SK-N-SH (cell line): Measurements from ENCODE around the gene SKA1. TPM values are rescaled to one million over a fixed set of nuclear protein-coding genes. Genes with fewer than 3 reads are reported as not detected.

Experiments used
- CTCF ChIA-PET: fragments of 300-600, 350-600 bp; formaldehyde crosslinking; extraction: SDS; loops from one replicate; lab custom pipeline; 2021; lab: Yijun Ruan, JAX
- POLR2A ChIA-PET: fragments of 350-600 bp; sonication (Branson Sonifier 250); formaldehyde crosslinking; extraction: SDS; loops from one replicate; lab custom pipeline; 2020; ENCODE audit warnings: antibody characterized with exemption, inconsistent platforms; lab: Yijun Ruan, JAX
- DNase-seq: peaks from one replicate; pipeline ENCODE4 v3.0.0; 2012
- H2AFZ ChIP-seq: fragments of 200-600 bp; sonication (generic); 2 replicates; pipeline ENCODE4 v1.8.1; 2016; ENCODE audit warnings: antibody characterized with exemption, mild to moderate bottlenecking, low read depth
- H3F3A ChIP-seq: fragments of 200-600 bp; sonication (generic); replicated peaks from 2 replicates; pipeline ENCODE3; 2016; ENCODE audit warnings: antibody characterized with exemption, mild to moderate bottlenecking; ENCODE audit not compliant: insufficient read depth
- H3K27ac ChIP-seq, 2 experiments: fragments of 200-500 bp in 1 of 2; fragments of 200-600 bp in 1 of 2; sonication (Bioruptor generic) in 1 of 2; sonication (generic), shearing (Covaris generic) in 1 of 2; 2 replicates each; pipeline versions ENCODE4 v1.5.1 to v1.6.1; 2014 to 2016; ENCODE audit warnings: low read depth in 2 of 2, inconsistent platforms in 1 of 2, low read length in 1 of 2, mild to moderate bottlenecking in 1 of 2, mixed read lengths in 1 of 2
- H3K27me3 ChIP-seq: fragments of 200-600 bp; sonication (generic), shearing (Covaris generic); 2 replicates; pipeline ENCODE4 v1.6.1; 2016; ENCODE audit warnings: mixed run types; ENCODE audit not compliant: insufficient read depth
- H3K36me3 ChIP-seq, 2 experiments: fragments of 200-500 bp in 1 of 2; fragments of 200-600 bp in 1 of 2; sonication (Bioruptor generic) in 1 of 2; sonication (generic) in 1 of 2; replicated peaks in 1 of 2; 2 replicates each; pipeline versions ENCODE3 to v1.5.1; 2014 to 2016; ENCODE audit warnings: low read length in 1 of 2, mild to moderate bottlenecking in 1 of 2; ENCODE audit not compliant: insufficient read depth in 2 of 2, control insufficient read depth in 1 of 2
- H3K4me1 ChIP-seq, 2 experiments: fragments of 200-500 bp in 1 of 2; fragments of 200-600 bp in 1 of 2; sonication (Bioruptor generic) in 1 of 2; sonication (generic), shearing (Covaris generic) in 1 of 2; 2 replicates each; pipeline versions ENCODE4 v1.5.1 to v1.6.1; 2014 to 2016; ENCODE audit warnings: low read depth in 1 of 2, low read length in 1 of 2, mixed run types in 1 of 2; ENCODE audit not compliant: insufficient read depth in 2 of 2, control insufficient read depth in 1 of 2
- H3K4me2 ChIP-seq: fragments of 200-600 bp; sonication (generic), shearing (Covaris generic); 2 replicates; pipeline ENCODE4 v1.6.1; 2017; ENCODE audit warnings: mixed run types
- H3K4me3 ChIP-seq, 2 experiments: fragments of 200-500 bp in 1 of 2; fragments of 200-600 bp in 1 of 2; sonication (Bioruptor generic) in 1 of 2; sonication (generic), shearing (Covaris generic) in 1 of 2; 2 replicates each; pipeline versions ENCODE4 v1.5.1 to v1.8.1; 2014 to 2016; ENCODE audit warnings: low read depth in 2 of 2, inconsistent platforms in 1 of 2, low read length in 1 of 2, mild to moderate bottlenecking in 1 of 2, mixed read lengths in 1 of 2, moderate library complexity in 1 of 2
- H3K79me2 ChIP-seq: fragments of 200-600 bp; sonication (generic); 2 replicates; pipeline ENCODE4 v1.8.1; 2017; ENCODE audit warnings: mild to moderate bottlenecking; ENCODE audit not compliant: insufficient read depth
- H3K9ac ChIP-seq: fragments of 200-600 bp; sonication (generic); 2 replicates; pipeline ENCODE4 v1.6.1; 2017; ENCODE audit warnings: mixed run types
- H3K9me2 ChIP-seq: fragments of 200-600 bp; sonication (generic); 2 replicates; pipeline ENCODE4 v1.6.1; 2017; ENCODE audit warnings: mixed run types
- H3K9me3 ChIP-seq: fragments of 200-600 bp; sonication (generic); 2 replicates; pipeline ENCODE4 v1.6.1; 2017; ENCODE audit warnings: mixed run types, mild to moderate bottlenecking, moderate library complexity
- H4K20me1 ChIP-seq: fragments of 200-600 bp; sonication (generic); 2 replicates; pipeline ENCODE4 v1.6.1; 2017; ENCODE audit warnings: mild to moderate bottlenecking, mixed run types; ENCODE audit not compliant: insufficient read depth
- CHD2 ChIP-seq: fragments of 150-350 bp; IDR thresholded peaks from 2 replicates; pipeline ENCODE4 v1.6.1; 2018; ENCODE audit warnings: low read length; ENCODE audit not compliant: partially characterized antibody
- CTCF ChIP-seq: fragments of 200-600 bp; sonication (generic); IDR thresholded peaks from 2 replicates; pipeline ENCODE4 v1.6.1; 2017; ENCODE audit warnings: antibody characterized with exemption, mild to moderate bottlenecking, moderate library complexity
- ELF1 ChIP-seq: IDR thresholded peaks from 2 replicates; pipeline ENCODE4 v1.4.0; 2012
- FOXM1 ChIP-seq: IDR thresholded peaks from 2 replicates; pipeline ENCODE4 v1.4.0; 2012; ENCODE audit warnings: low read depth, mild to moderate bottlenecking
- GABPA ChIP-seq: IDR thresholded peaks from 2 replicates; pipeline ENCODE4 v1.4.0; 2012; ENCODE audit warnings: low read depth, mild to moderate bottlenecking
- IRF3 ChIP-seq: fragments of 150-350 bp; IDR thresholded peaks from 2 replicates; pipeline ENCODE4 v1.6.1; 2016; ENCODE audit warnings: mild to moderate bottlenecking, low read depth, low read length
- MAX ChIP-seq: IDR thresholded peaks from 2 replicates; pipeline ENCODE4 v1.4.0; 2012; ENCODE audit warnings: low read depth
- PBX3 ChIP-seq: IDR thresholded peaks from 2 replicates; pipeline ENCODE4; 2012
- REST ChIP-seq: IDR thresholded peaks from 2 replicates; pipeline ENCODE4 v1.6.1; 2012; ENCODE audit warnings: mild to moderate bottlenecking, low read depth, low read length, moderate library complexity
- RFX5 ChIP-seq: IDR thresholded peaks from 2 replicates; pipeline ENCODE4 v1.6.1; 2012; ENCODE audit warnings: mild to moderate bottlenecking, improper control_type of control experiment, low read length
- RXRA ChIP-seq: IDR thresholded peaks from 2 replicates; pipeline ENCODE4 v1.4.0; 2012; ENCODE audit warnings: low read depth, mild to moderate bottlenecking, borderline replicate concordance
- SIN3A ChIP-seq: IDR thresholded peaks from 2 replicates; pipeline ENCODE4 v1.6.1; 2012; ENCODE audit warnings: low read depth, mild to moderate bottlenecking, low read length, moderate library complexity, borderline replicate concordance
- SMC3 ChIP-seq: IDR thresholded peaks from 2 replicates; pipeline ENCODE4 v1.6.1; 2012; ENCODE audit warnings: low read depth, low read length, improper control_type of control experiment
- TCF12 ChIP-seq: IDR thresholded peaks from 2 replicates; pipeline ENCODE4 v1.4.0; 2012
- TEAD4 ChIP-seq: IDR thresholded peaks from 2 replicates; pipeline ENCODE4 v1.4.0; 2012; ENCODE audit warnings: mild to moderate bottlenecking, borderline replicate concordance; ENCODE audit not compliant: insufficient read depth
- USF2 ChIP-seq: fragments of 150-350 bp; IDR thresholded peaks from 2 replicates; pipeline ENCODE4 v1.6.1; 2017; ENCODE audit warnings: antibody characterized with exemption, low read length, low read depth, borderline replicate concordance
- WGBS: methylation state at CpG from one replicate; pipeline ENCODE4 v1.1.6; 2017; ENCODE audit warnings: low lambda C conversion rate; 5-methylcytosine and 5-hydroxymethylcytosine counted together
- polyA plus RNA-seq, 3 experiments: library from polyadenylated mRNA; depleted of rRNA; stranded (reverse); fragments of >200 nt; gene quantifications; 2 replicates each; pipeline ENCODE4 v1.2.3, GENCODE V29; 2012

The SKA1 gene
- polyA plus RNA-seq, 1 of the 3 experiments (the other 2 are of a cell fraction) = 4.5 TPM

- CTCF ChIA-PET = interaction anchor here (0.9 to 2.1 kb wide), 4 partner anchors 19 to 827 kb away, joined by 4 to 14 read pairs (median 4); no protein-coding TSS in a partner anchor
- 54% methylated on average over 2 of the region's 2 CpGs for WGBS
- H3K4me1 ChIP-seq = peaks cover 0 to 18% of the 10 kb centered on the region in 2 experiments; a peak in 1 of 4 replicates
- POLR2A ChIA-PET = no interaction called here
- H2AFZ ChIP-seq = no peak overlapping the region
- H4K20me1 ChIP-seq = no peaks in the 10 kb centered on the region
- H3K79me2 ChIP-seq = no peaks in the 10 kb centered on the region
- H3K36me3 ChIP-seq = no peaks in the 10 kb centered on the region
- H3K9ac ChIP-seq = no peak overlapping the region
- DNase-seq = peak; percentile 34
- H3K4me3 ChIP-seq = no peak overlapping the region
- H3F3A ChIP-seq = no peaks in the 10 kb centered on the region
- no peak overlapping the region; a peak in 1 of 4 replicates for H3K27ac ChIP-seq
- no peaks in the 10 kb centered on the region for H3K9me2 ChIP-seq
- H3K27me3 ChIP-seq = no peaks in the 10 kb centered on the region
- TF ChIP-seq SMC3 (no peak), REST (no peak), USF2 (no peak), PBX3 (no peak), GABPA (no peak), RXRA (no peak), TEAD4 (no peak), CTCF (no peak), MAX (no peak), ELF1 (no peak), SIN3A (no peak), FOXM1 (no peak), CHD2 (no peak), IRF3 (no peak), TCF12 (no peak), RFX5 (no peak)
- H3K9me3 ChIP-seq = no peaks in the 10 kb centered on the region
- no peak overlapping the region for H3K4me2 ChIP-seq
Measured at GRCh38 chr18:50338122-50338521, 36.7 kb upstream of the SKA1 start.
